AG10803 (cell line): ENCODE measurements around the gene PAX9.

Source experiments
- DNase-seq: peaks from one replicate; pipeline ENCODE4 v3.0.0; 2010; ENCODE audit warnings: low read depth
- H3K4me3 ChIP-seq: 2 replicates; pipeline ENCODE4 v1.5.1; 2011; ENCODE audit warnings: mild to moderate bottlenecking, low read length, control low read depth
- CTCF ChIP-seq: conservative IDR thresholded peaks from 2 replicates; pipeline ENCODE4 v1.5.1; 2011; ENCODE audit warnings: mild to moderate bottlenecking, low read length, control low read depth, inconsistent platforms

Gene PAX9

GRCh38 chr14:36649872-36650650 is 11.6 kb upstream of the PAX9 start:
- no peak for DNase-seq
- no peak overlapping the region for H3K4me3 ChIP-seq
- no peak for TF ChIP-seq CTCF

GRCh38 chr14:36652542-36653201 is 9.0 kb upstream of the PAX9 start:
- no peak overlapping the region for H3K4me3 ChIP-seq
- DNase-seq, result no peak
- TF ChIP-seq CTCF, result no peak

- TF ChIP-seq CTCF, result no peak
- no peak overlapping the region for H3K4me3 ChIP-seq
- DNase-seq, result no peak
Measured at GRCh38 chr14:36653413-36653812, 8.2 kb upstream of the PAX9 start.

- no peak overlapping the region for H3K4me3 ChIP-seq
Measured at GRCh38 chr14:36653962-36654793, 7.5 kb upstream of the PAX9 start.

GRCh38 chr14:36654794-36655381 is 6.8 kb upstream of the PAX9 start:
- no peak for DNase-seq
- no peak overlapping the region for H3K4me3 ChIP-seq
- TF ChIP-seq CTCF, result no peak

More at GRCh38 chr14:36653962-36654793, 7.5 kb upstream of the PAX9 start:
- DNase-seq, result no peak
- no peak for TF ChIP-seq CTCF

GRCh38 chr14:36655571-36655962 is 6.1 kb upstream of the PAX9 start:
- no peak for TF ChIP-seq CTCF
- no peak for DNase-seq
- no peak overlapping the region for H3K4me3 ChIP-seq
